ENCODE results near the gene TEX36. TPM values are rescaled to one million over a fixed set of nuclear protein-coding genes. Genes with fewer than 3 reads are reported as not detected.

TEX36 gene
- total RNA-seq, 4 donors from 2014 or later: not detected

- H3K4me3 ChIP-seq: no peak overlapping the region
- no peak for TF ChIP-seq POLR2A (IDR thresholded peaks at IDR 0.05)
- TF ChIP-seq, protein P1, sequence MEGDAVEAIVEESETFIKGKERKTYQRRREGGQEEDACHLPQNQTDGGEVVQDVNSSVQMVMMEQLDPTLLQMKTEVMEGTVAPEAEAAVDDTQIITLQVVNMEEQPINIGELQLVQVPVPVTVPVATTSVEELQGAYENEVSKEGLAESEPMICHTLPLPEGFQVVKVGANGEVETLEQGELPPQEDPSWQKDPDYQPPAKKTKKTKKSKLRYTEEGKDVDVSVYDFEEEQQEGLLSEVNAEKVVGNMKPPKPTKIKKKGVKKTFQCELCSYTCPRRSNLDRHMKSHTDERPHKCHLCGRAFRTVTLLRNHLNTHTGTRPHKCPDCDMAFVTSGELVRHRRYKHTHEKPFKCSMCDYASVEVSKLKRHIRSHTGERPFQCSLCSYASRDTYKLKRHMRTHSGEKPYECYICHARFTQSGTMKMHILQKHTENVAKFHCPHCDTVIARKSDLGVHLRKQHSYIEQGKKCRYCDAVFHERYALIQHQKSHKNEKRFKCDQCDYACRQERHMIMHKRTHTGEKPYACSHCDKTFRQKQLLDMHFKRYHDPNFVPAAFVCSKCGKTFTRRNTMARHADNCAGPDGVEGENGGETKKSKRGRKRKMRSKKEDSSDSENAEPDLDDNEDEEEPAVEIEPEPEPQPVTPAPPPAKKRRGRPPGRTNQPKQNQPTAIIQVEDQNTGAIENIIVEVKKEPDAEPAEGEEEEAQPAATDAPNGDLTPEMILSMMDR (IDR thresholded peaks at IDR 0.05): no peak
- no peak for DNase-seq
- H3K27ac ChIP-seq: no peak overlapping the region
- H3K27me3 ChIP-seq: no peaks in the 10 kb centered on the region
- intact Hi-C loops (cut with DNase I): no loop called here
- no peaks in the 10 kb centered on the region for H3K36me3 ChIP-seq
- H3K4me1 ChIP-seq: peaks cover 3 to 8% (median 4%) of the 10 kb centered on the region in 3 donors
- WGBS, 2 donors: 55 to 68% methylated on average over 5 of the region's 5 CpGs
- H3K9me3 ChIP-seq: peaks cover 0 to 12% (median 6%) of the 10 kb centered on the region in 3 donors
Measured at GRCh38 chr10:125708971-125709503, 26.1 kb upstream of the TEX36 start.

DNA sequence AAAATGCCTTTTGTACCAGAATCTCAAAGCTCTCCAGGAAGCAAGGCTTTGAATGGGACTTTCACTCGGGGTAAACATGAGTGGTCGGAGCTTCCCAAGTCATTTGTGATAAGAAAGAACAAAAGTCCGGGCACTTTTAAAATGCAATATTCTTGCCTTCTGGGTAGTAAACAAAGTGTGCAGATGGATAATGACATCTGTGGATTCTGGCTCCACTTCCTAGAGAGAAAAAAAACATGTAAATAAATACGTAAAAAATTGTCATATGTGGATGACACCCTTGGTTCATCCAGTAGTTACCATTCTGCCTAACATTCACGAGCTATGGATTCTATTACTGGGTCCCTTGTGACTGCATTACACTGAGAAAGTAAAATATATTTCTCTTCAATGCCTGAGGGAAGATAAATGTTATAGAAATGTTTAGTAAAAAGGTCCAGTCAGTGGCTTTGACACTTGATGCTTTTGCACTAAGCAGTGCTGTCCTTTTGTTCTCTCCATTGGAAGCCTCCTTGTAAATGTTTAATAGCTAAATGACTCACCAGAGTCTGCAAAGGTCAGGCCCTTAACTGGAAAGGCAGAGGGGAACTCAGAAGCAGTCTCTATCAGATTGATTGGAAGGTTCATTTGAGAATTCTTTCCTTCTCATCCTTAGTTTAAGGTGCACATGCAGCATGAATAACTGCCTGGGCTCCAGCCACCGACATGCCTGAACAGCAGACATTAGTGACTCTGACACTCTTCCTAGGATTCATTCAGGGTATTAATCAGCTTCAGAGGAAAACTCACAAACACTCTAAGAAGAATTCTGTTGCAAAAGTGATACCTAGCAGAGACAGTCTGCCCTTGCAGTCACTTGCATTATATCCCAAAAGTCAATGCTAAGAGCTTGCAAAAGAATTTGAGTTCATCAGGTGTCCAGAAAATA lies 24.8 kb upstream of the TEX36 start:
- intact Hi-C loops (cut with DNase I): no loop called here
- TF ChIP-seq POLR2A (IDR thresholded peaks at IDR 0.05): no peak
- TF ChIP-seq, protein P1 (IDR thresholded peaks at IDR 0.05): no peak
- no peak for DNase-seq
- Histone ChIP-seq H3K4me3 (no peak overlapping the region), H3K27me3 (no peaks in the 10 kb centered on the region), H3K4me1 (peaks cover 3 to 8% (median 4%) of the 10 kb centered on the region in 3 donors), H3K9me3 (peaks cover 0 to 6% (median under 1%) of the 10 kb centered on the region in 3 donors), H3K36me3 (no peaks in the 10 kb centered on the region), H3K27ac (no peak overlapping the region)
- 70 to 71% methylated on average over 6 of the region's 6 CpGs for WGBS, 2 donors

- H3K27ac ChIP-seq: no peak overlapping the region
- no peaks in the 10 kb centered on the region for H3K36me3 ChIP-seq
- no peaks in the 10 kb centered on the region for H3K4me1 ChIP-seq
- DNase-seq: no peak
- H3K27me3 ChIP-seq: no peaks in the 10 kb centered on the region
- H3K9me3 ChIP-seq: no peaks in the 10 kb centered on the region
- intact Hi-C loops (cut with DNase I): no loop called here
- WGBS, 2 donors: 36 to 42% methylated on average over 3 of the region's 3 CpGs
- no peak for TF ChIP-seq POLR2A (IDR thresholded peaks at IDR 0.05)
- TF ChIP-seq, protein P1 (IDR thresholded peaks at IDR 0.05): no peak
- H3K4me3 ChIP-seq: no peak overlapping the region
Measured at GRCh38 chr10:125700355-125700911, 17.5 kb upstream of the TEX36 start.

- Histone ChIP-seq H3K27ac (no peak overlapping the region), H3K27me3 (no peaks in the 10 kb centered on the region), H3K4me3 (no peak overlapping the region), H3K36me3 (no peaks in the 10 kb centered on the region), H3K4me1 (peaks cover 0 to 8% (median 2%) of the 10 kb centered on the region in 3 donors), H3K9me3 (no peaks in the 10 kb centered on the region)
- TF ChIP-seq POLR2A (IDR thresholded peaks at IDR 0.05): no peak
- TF ChIP-seq, protein P1 (IDR thresholded peaks at IDR 0.05): no peak
- WGBS, 2 donors: 77 to 81% methylated on average over 6 of the region's 6 CpGs
- DNase-seq: no peak
- intact Hi-C loops (cut with DNase I): no loop called here
Measured at GRCh38 chr10:125699562-125700143, 16.7 kb upstream of the TEX36 start.

Data from esophagus squamous epithelium (tissue), 5 donors.